ENCODE results near the gene ADGRA1. TPM values are rescaled to one million over a fixed set of nuclear protein-coding genes. Genes with fewer than 3 reads are reported as not detected.

The ADGRA1 gene
- polyA plus RNA-seq, 2 of the 4 experiments (the other 2 are of a cell fraction): not detected

- no peak for DNase-seq (ENCODE audit: low read depth in 1 of 2, low spot score in 1 of 2)
- WGBS (ENCODE audit: missing lambda C conversion rate): 66% methylated on average over 4 of the region's 4 CpGs
- ATAC-seq: no peak
- ChIA-PET CTCF (interaction anchor here (2.1 kb wide), 1 partner anchor 11 kb away, joined by 5 read pairs; no protein-coding TSS in a partner anchor), POLR2A (no interaction called here)
- H3K4me1 ChIP-seq: peaks cover 4% of the 10 kb centered on the region; the same call in 2 of the 3 replicates
- H3K4me3 ChIP-seq: no peak overlapping the region
- H3K9me3 ChIP-seq: no peaks in the 10 kb centered on the region
- H3K27ac ChIP-seq: no peak overlapping the region
- H3K4me2 ChIP-seq: no peak overlapping the region
- FAIRE-seq: no peak
- TF ChIP-seq SMC3 (IDR thresholded peaks at IDR 0.05): no peak
- no peak for TF ChIP-seq ATOH8 (CRISPR knock-in tag; IDR thresholded peaks at IDR 0.05; ENCODE audit: low read depth)
- TF ChIP-seq RNF2 (IDR thresholded peaks at IDR 0.05; ENCODE audit: borderline replicate concordance, low read depth): no peak
- no peak for TF ChIP-seq BHLHE40 (IDR thresholded peaks at IDR 0.05; ENCODE audit: low read depth, low read length)
- no peak for TF ChIP-seq HOXB5 (CRISPR knock-in tag; IDR thresholded peaks at IDR 0.05)
- TF ChIP-seq CEBPB (IDR thresholded peaks at IDR 0.05): no peak
- TF ChIP-seq RFX5 (IDR thresholded peaks at IDR 0.05): no peak
- no peak for TF ChIP-seq REST (IDR thresholded peaks at IDR 0.05)
- no peak for TF ChIP-seq USF2 (IDR thresholded peaks at IDR 0.05)
- TF ChIP-seq NPAS2 (CRISPR knock-in tag; IDR thresholded peaks at IDR 0.05; ENCODE audit: borderline replicate concordance): no peak
- no peak for TF ChIP-seq KDM1A (IDR thresholded peaks at IDR 0.05; ENCODE audit: low read depth)
- no peak for TF ChIP-seq POLR2AphosphoS2 (conservative IDR thresholded peaks at IDR 0.05; ENCODE audit: low read length)
- TF ChIP-seq PHF8 (IDR thresholded peaks at IDR 0.05; ENCODE audit: borderline replicate concordance, low read depth): no peak
These were observed 66.7 kb downstream of the ADGRA1 start for GRCh38 chr10:133154411-133154810.

GRCh38 chr10:133154996-133155778, 67.5 kb downstream of the ADGRA1 start:
- CTCF ChIA-PET: no interaction called here
- no peak for ATAC-seq
- no peak overlapping the region for H3K4me3 ChIP-seq

More at GRCh38 chr10:133154996-133155778, 67.5 kb downstream of the ADGRA1 start:
- no peak overlapping the region for H3K27ac ChIP-seq
- DNase-seq (ENCODE audit: low read depth in 1 of 2, low spot score in 1 of 2) (no peak), FAIRE-seq (no peak)
- TF ChIP-seq CBX2 (IDR thresholded peaks at IDR 0.05; ENCODE audit: borderline replicate concordance, low read depth) (no peak), E2F6 (IDR thresholded peaks at IDR 0.05; ENCODE audit: borderline replicate concordance, low read depth) (no peak), FOSB (CRISPR knock-in tag; IDR thresholded peaks at IDR 0.05) (no peak), RNF2 (IDR thresholded peaks at IDR 0.05; ENCODE audit: borderline replicate concordance, low read depth) (no peak), JUNB (IDR thresholded peaks at IDR 0.05) (no peak), HOXB13 (CRISPR knock-in tag; IDR thresholded peaks at IDR 0.05; ENCODE audit: low read depth) (no peak), CTCF (IDR thresholded peaks at IDR 0.05) (no peak), CHD4 (IDR thresholded peaks at IDR 0.05; ENCODE audit: borderline replicate concordance) (no peak), USF2 (IDR thresholded peaks at IDR 0.05) (no peak), RAD21 (conservative IDR thresholded peaks at IDR 0.05 in 1 of 2, IDR thresholded peaks at IDR 0.05 in 1 of 2) (no peak), ATOH8 (CRISPR knock-in tag; IDR thresholded peaks at IDR 0.05; ENCODE audit: low read depth) (no peak), MYC (IDR thresholded peaks at IDR 0.05; ENCODE audit: borderline replicate concordance, low read length) (no peak), ZFP36 (IDR thresholded peaks at IDR 0.05; ENCODE audit: borderline replicate concordance, partially characterized antibody) (no peak), PHF8 (IDR thresholded peaks at IDR 0.05; ENCODE audit: borderline replicate concordance, low read depth) (no peak)
- WGBS (ENCODE audit: missing lambda C conversion rate): 62% methylated on average over 30 of the region's 30 CpGs
- no peaks in the 10 kb centered on the region for H3K9me3 ChIP-seq
- POLR2A ChIA-PET: no interaction called here
- peaks cover 7% of the 10 kb centered on the region for H3K4me1 ChIP-seq
- H3K4me2 ChIP-seq: no peak overlapping the region
